Adrenal gland (tissue), 5 donors: Measurements from ENCODE around the gene RNU6-9.

Experiments used
- POLR2A ChIP-seq, 2 donors: fragments of 450-650 bp; IDR thresholded peaks; one replicate each; pipeline ENCODE4 v1.6.1; 2017; ENCODE audit warnings: antibody characterized with exemption in 2 of 2, mild to moderate bottlenecking in 2 of 2, moderate library complexity in 1 of 2
- TF ChIP-seq, protein P1 (sequence below), 6 experiments: fragments of 450-650 bp in 4 of 6; fragments of 200-600 bp in 2 of 6; sonication (generic) in 1 of 6; IDR thresholded peaks; 1 replicate in 5 of 6; 2 replicates in 1 of 6; pipeline versions ENCODE4 v1.5.1 to v1.8.0; 2016 to 2021; ENCODE audit warnings: antibody characterized with exemption in 6 of 6, mild to moderate bottlenecking in 2 of 6, moderate library complexity in 1 of 6
- donor health status: DM: no; HTN: no; CAD: no.

DNA sequence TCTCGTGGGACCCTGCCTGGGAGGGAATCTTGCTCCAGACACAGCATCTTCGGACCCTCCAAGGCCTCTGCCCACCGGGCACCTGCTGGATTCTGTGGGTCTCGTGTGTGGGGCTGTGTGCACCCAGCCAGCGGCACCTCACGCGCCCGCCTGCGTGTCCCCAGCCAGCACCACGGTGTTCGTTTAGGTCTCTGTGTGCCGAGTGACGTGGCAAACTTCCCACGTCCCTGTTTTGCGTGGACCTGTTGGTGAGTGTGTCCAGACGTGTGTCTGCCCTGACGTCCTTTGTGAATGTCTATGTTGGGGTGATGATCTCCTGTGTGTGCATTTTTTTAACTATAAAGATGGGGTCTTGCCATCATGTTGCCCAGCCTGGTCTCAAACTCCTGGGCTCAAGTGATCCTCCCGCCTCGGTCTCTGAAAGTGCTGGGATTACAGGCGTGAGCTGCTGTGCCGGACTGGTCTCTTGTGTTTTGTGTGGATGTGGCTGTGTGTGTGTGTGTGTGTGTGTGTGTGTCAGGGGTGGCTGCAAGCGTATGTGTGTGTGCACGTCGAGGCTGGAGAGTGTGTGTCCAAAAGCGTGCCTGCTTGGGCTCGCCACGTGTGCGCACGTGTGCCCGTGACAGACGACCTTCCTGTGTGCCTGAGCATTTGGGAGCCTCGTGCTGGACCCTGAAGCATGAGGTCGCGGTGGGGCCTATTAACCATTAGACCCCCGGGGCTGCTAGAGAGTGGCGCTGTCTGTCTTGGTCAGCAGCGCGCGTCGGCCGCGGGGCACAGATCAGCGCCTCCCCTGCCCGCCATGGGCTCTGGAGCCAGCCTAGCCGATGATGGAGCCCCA, 48.2 kb downstream of the RNU6-9 start:
- TF ChIP-seq, protein P1, sequence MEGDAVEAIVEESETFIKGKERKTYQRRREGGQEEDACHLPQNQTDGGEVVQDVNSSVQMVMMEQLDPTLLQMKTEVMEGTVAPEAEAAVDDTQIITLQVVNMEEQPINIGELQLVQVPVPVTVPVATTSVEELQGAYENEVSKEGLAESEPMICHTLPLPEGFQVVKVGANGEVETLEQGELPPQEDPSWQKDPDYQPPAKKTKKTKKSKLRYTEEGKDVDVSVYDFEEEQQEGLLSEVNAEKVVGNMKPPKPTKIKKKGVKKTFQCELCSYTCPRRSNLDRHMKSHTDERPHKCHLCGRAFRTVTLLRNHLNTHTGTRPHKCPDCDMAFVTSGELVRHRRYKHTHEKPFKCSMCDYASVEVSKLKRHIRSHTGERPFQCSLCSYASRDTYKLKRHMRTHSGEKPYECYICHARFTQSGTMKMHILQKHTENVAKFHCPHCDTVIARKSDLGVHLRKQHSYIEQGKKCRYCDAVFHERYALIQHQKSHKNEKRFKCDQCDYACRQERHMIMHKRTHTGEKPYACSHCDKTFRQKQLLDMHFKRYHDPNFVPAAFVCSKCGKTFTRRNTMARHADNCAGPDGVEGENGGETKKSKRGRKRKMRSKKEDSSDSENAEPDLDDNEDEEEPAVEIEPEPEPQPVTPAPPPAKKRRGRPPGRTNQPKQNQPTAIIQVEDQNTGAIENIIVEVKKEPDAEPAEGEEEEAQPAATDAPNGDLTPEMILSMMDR (IDR thresholded peaks at IDR 0.05) = no peak
- TF ChIP-seq POLR2A (IDR thresholded peaks at IDR 0.05) = no peak
